HL-60 (cell line): Measurements from ENCODE around the gene CXXC5.

Source experiments
- CTCF ChIP-seq: IDR thresholded peaks from one replicate; pipeline ENCODE4 v1.5.1; 2011; ENCODE audit warnings: low read length, control low read depth, inconsistent platforms; ENCODE audit not compliant: insufficient read depth
- GABPA ChIP-seq: IDR thresholded peaks from 2 replicates; pipeline ENCODE4 v1.6.1; 2012; ENCODE audit warnings: low read depth
- POLR2AphosphoS5 ChIP-seq: IDR thresholded peaks from 2 replicates; pipeline ENCODE4 v1.6.1; 2012; ENCODE audit warnings: low read depth

GRCh38 chr5:139705191-139705590 is 57.0 kb downstream of the CXXC5 start:
- TF ChIP-seq GABPA (no peak), POLR2AphosphoS5 (no peak), CTCF (no peak)
